Gastroesophageal sphincter (tissue), 4 donors: ENCODE measurements around the gene PITX1. TPM values are rescaled to one million over a fixed set of nuclear protein-coding genes. Genes with fewer than 3 reads are reported as not detected.

Source experiments
- ATAC-seq: fragments of 150-250 bp; one replicate; pipeline ENCODE4 v1.9.1; 2016; ENCODE audit warnings: mild to moderate bottlenecking, moderate library complexity
- H3K27ac ChIP-seq, 4 donors: fragments of 200-600 bp; sonication (generic) in 3 of 4; 1 replicate in 3 of 4; 2 replicates in 1 of 4; pipeline ENCODE4 v1.5.1; 2016 to 2019
- H3K27me3 ChIP-seq: fragments of 200-600 bp; sonication (generic); one replicate; pipeline ENCODE4 v1.5.1; 2019
- H3K36me3 ChIP-seq, 2 donors: fragments of 200-600 bp; sonication (generic); one replicate each; pipeline ENCODE4 v1.5.1; 2019; ENCODE audit warnings: control low read depth in 1 of 2
- H3K4me1 ChIP-seq, 3 donors: fragments of 200-600 bp; sonication (generic); 1 replicate in 2 of 3; 2 replicates in 1 of 3; pipeline ENCODE4 v1.5.1; 2016 to 2019; ENCODE audit warnings: control low read depth in 2 of 3
- H3K4me3 ChIP-seq, 2 donors: fragments of 200-600 bp; sonication (generic); one replicate each; pipeline ENCODE4 v1.5.1; 2019; ENCODE audit warnings: mild to moderate bottlenecking in 1 of 2, moderate library complexity in 1 of 2
- H3K9me3 ChIP-seq, 3 donors: fragments of 200-600 bp; sonication (generic); one replicate each; pipeline ENCODE4 v1.5.1; 2017 to 2019; ENCODE audit warnings: control low read depth in 2 of 3
- CTCF ChIP-seq, 4 experiments: fragments of 200-600 bp in 2 of 4; fragments of 450-650 bp in 2 of 4; sonication (generic) in 1 of 4; IDR thresholded peaks; one replicate each; pipeline ENCODE4 v1.5.1; 2017 to 2019; ENCODE audit warnings: antibody characterized with exemption in 4 of 4, mild to moderate bottlenecking in 2 of 4, moderate library complexity in 2 of 4
- EP300 ChIP-seq: sonication (generic); formaldehyde crosslinking; IDR thresholded peaks from one replicate; pipeline ENCODE4 v1.6.1; 2017; ENCODE audit warnings: antibody characterized with exemption, mild to moderate bottlenecking
- POLR2A ChIP-seq, 2 donors: fragments of 450-650 bp; IDR thresholded peaks; one replicate each; pipeline ENCODE4 v1.6.1; 2017; ENCODE audit warnings: antibody characterized with exemption in 2 of 2, mild to moderate bottlenecking in 2 of 2, moderate library complexity in 1 of 2
- POLR2AphosphoS5 ChIP-seq: sonication (generic); formaldehyde crosslinking; IDR thresholded peaks from one replicate; pipeline ENCODE4 v1.6.1; 2017; ENCODE audit warnings: antibody characterized with exemption
- WGBS, 2 donors: methylation state at CpG; one replicate each; pipeline ENCODE4 v1.1.5; 2018; ENCODE audit warnings: low coverage in 1 of 2; 5-methylcytosine and 5-hydroxymethylcytosine counted together
- total RNA-seq, 4 donors: library from RNA; depleted of rRNA; stranded (reverse); fragments of >200 nt; gene quantifications; one replicate each; pipeline ENCODE4 v1.1.0, GENCODE V29; 2016

PITX1 gene
- total RNA-seq, 4 donors from 2014 or later: 17.0 to 182 (median 79.6) TPM

GRCh38 chr5:135040034-135040332, 6.0 kb upstream of the PITX1 start:
- H3K36me3 ChIP-seq: no peaks in the 10 kb centered on the region
- peak overlapping the region in 1 of 2 donors; percentile 56 for H3K4me3 ChIP-seq
- H3K9me3 ChIP-seq: no peaks in the 10 kb centered on the region
- no peak for ATAC-seq
- WGBS, 2 donors: 80% methylated on average over 1 of the region's 11 CpGs; no CpG with 5 or more reads in 1 of the 2 donors
- no peak for TF ChIP-seq EP300
- TF ChIP-seq CTCF (IDR thresholded peaks at IDR 0.05): no peak
- TF ChIP-seq POLR2A (IDR thresholded peaks at IDR 0.05): no peak
- TF ChIP-seq POLR2AphosphoS5: no peak
- H3K4me1 ChIP-seq: peaks cover 0 to 44% (median 13%) of the 10 kb centered on the region in 3 donors
- peaks cover 88% of the 10 kb centered on the region for H3K27me3 ChIP-seq
- no peak overlapping the region for H3K27ac ChIP-seq

- Histone ChIP-seq H3K9me3 (no peaks in the 10 kb centered on the region), H3K4me1 (peaks cover 0 to 49% (median 14%) of the 10 kb centered on the region in 3 donors), H3K27me3 (peaks cover 88% of the 10 kb centered on the region), H3K4me3 (peak overlapping the region; percentile 20 to 56), H3K27ac (peak overlapping the region in 2 of 4 donors; percentile 5 to 54), H3K36me3 (no peaks in the 10 kb centered on the region)
- no peak for TF ChIP-seq CTCF (IDR thresholded peaks at IDR 0.05)
- TF ChIP-seq POLR2A (IDR thresholded peaks at IDR 0.05): peak in 1 of 2 donors; percentile 2
- peak; percentile 43 for ATAC-seq
- WGBS, 2 donors: 0% methylated on average over 4 of the region's 87 CpGs; no CpG with 5 or more reads in 1 of the 2 donors
Observed at GRCh38 chr5:135039271-135040033, 5.4 kb upstream of the PITX1 start.

GRCh38 chr5:135038813-135039270, 4.8 kb upstream of the PITX1 start:
- no peaks in the 10 kb centered on the region for H3K36me3 ChIP-seq
- H3K9me3 ChIP-seq: no peaks in the 10 kb centered on the region
- H3K4me1 ChIP-seq: peaks cover 0 to 55% (median 16%) of the 10 kb centered on the region in 3 donors
- no peak for ATAC-seq
- H3K27ac ChIP-seq: peak overlapping the region in 2 of 4 donors; percentile 5 to 54
- WGBS, 2 donors: 0 to 43% methylated on average over 1 to 26 of the region's 42 CpGs
- TF ChIP-seq POLR2AphosphoS5: no peak
- peak overlapping the region; percentile 20 to 56 for H3K4me3 ChIP-seq
- peaks cover 88% of the 10 kb centered on the region for H3K27me3 ChIP-seq

DNA sequence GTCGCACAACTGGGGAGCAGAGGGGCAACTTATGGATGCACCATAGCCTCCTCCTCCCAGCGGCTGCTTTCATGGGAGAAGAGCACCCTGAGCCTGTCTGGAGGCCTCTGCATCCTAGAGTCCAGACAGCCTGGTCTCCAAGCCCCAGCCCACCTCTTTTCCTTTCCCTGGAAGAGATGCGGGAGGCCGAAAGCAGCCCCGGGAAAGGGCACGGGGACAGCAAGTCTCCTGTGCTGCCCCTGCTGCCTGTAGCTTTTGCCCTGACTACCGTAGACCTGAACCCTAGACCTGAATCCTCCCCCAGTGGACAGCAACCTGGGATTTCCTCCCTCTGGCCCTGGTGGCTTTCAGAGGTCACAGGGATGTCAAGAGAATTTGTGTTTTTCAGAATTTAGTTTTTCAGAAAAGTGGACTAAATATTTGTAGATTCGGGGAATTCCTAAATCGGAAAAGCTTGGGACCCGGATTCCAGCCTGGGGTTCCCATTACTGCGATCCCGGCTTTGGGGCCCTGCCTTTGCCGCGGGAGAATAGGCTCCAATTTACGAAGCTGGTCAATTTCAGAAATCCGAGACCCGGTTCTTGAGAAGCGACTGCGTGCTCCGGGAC, 4.3 kb upstream of the PITX1 start:
- ATAC-seq: no peak
- peak overlapping the region in 1 of 4 donors; percentile 54 for H3K27ac ChIP-seq
- no peaks in the 10 kb centered on the region for H3K9me3 ChIP-seq
- H3K4me1 ChIP-seq: peaks cover 0 to 60% (median 20%) of the 10 kb centered on the region in 3 donors
- no peak for TF ChIP-seq EP300
- no peak for TF ChIP-seq POLR2A (IDR thresholded peaks at IDR 0.05)
- no peak for TF ChIP-seq POLR2AphosphoS5
- TF ChIP-seq CTCF (IDR thresholded peaks at IDR 0.05): no peak
- peak overlapping the region in 1 of 2 donors; percentile 56 for H3K4me3 ChIP-seq
- no peaks in the 10 kb centered on the region for H3K36me3 ChIP-seq
- H3K27me3 ChIP-seq: peaks cover 90% of the 10 kb centered on the region
- WGBS, 2 donors: 12 to 80% methylated on average over 2 to 12 of the region's 20 CpGs

GRCh38 chr5:135037519-135038204, 3.6 kb upstream of the PITX1 start:
- H3K27ac ChIP-seq: no peak overlapping the region
- no peak for TF ChIP-seq EP300
- TF ChIP-seq POLR2A (IDR thresholded peaks at IDR 0.05): no peak
- peak; percentile 21 for TF ChIP-seq POLR2AphosphoS5
- 30% methylated on average over 4 of the region's 11 CpGs; no CpG with 5 or more reads in 1 of the 2 donors for WGBS, 2 donors
- H3K4me3 ChIP-seq: no peak overlapping the region
- peaks cover 91% of the 10 kb centered on the region for H3K27me3 ChIP-seq
- no peaks in the 10 kb centered on the region for H3K36me3 ChIP-seq
- H3K9me3 ChIP-seq: no peaks in the 10 kb centered on the region
- peaks cover 0 to 67% (median 26%) of the 10 kb centered on the region in 3 donors for H3K4me1 ChIP-seq
- ATAC-seq: no peak
